Tibial nerve (tissue), 4 donors: ENCODE results near the gene RNPEPL1.

ENCODE experiments used
- CTCF ChIP-seq, 5 experiments: fragments of 200-600 bp in 3 of 5; fragments of 450-650 bp in 2 of 5; sonication (generic) in 3 of 5; IDR thresholded peaks; one replicate each; pipeline ENCODE4 v1.5.1; 2016 to 2019; ENCODE audit warnings: antibody characterized with exemption in 5 of 5, mild to moderate bottlenecking in 3 of 5, moderate library complexity in 2 of 5
- EP300 ChIP-seq, 2 donors: sonication (generic); formaldehyde crosslinking; IDR thresholded peaks; one replicate each; pipeline ENCODE4 v1.6.1; 2017; ENCODE audit warnings: antibody characterized with exemption in 2 of 2, mild to moderate bottlenecking in 1 of 2
- POLR2A ChIP-seq, 2 donors: fragments of 450-650 bp; IDR thresholded peaks; one replicate each; pipeline ENCODE4 v1.6.1; 2017; ENCODE audit warnings: antibody characterized with exemption in 2 of 2, mild to moderate bottlenecking in 2 of 2, moderate library complexity in 2 of 2

DNA sequence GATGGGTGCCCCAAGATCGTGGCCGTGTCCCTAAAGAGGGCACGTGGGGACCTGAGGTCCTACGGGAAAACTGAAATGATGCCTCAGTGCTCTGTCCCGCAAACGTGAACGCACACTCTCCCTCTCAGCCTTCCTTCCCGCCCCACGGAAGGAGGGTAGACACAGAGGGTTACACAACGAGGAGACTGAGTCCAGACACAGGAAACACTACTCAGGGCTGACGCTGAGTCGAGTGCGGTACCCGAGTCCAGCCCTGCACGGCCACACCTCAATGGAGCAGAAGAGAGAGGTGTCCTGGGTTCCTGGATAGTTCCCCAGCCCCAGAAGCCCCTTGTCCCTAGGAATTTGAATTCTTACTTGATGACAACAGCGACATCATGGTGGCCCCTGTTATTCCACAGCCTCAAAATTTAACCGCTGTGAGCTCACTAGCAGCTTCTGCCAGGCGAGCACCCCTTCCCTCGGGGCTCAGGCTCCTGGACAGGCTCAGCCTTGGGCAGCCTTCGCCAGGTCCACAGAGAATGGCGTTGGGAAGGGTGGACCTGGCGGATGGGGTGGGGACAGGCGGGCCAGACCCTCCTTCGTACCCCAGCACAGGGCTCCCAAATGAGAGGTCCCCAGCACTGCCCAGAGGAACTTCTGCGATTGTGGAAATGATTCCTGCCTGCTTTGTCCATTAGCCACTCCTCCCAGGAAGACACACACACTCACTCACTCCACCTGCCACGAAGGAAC is 980 bp upstream of the RNPEPL1 start:
- no peak for TF ChIP-seq CTCF (IDR thresholded peaks at IDR 0.05)
- no peak for TF ChIP-seq EP300 (IDR thresholded peaks at IDR 0.05)
- TF ChIP-seq POLR2A (IDR thresholded peaks at IDR 0.05) = no peak
